Measurements from ENCODE around the gene TRIM56. TPM values are rescaled to one million over a fixed set of nuclear protein-coding genes. Genes with fewer than 3 reads are reported as not detected.

The TRIM56 gene
- polyA plus RNA-seq, 1 of the 3 experiments (the other 2 are of a cell fraction): 2.5 TPM

DNA sequence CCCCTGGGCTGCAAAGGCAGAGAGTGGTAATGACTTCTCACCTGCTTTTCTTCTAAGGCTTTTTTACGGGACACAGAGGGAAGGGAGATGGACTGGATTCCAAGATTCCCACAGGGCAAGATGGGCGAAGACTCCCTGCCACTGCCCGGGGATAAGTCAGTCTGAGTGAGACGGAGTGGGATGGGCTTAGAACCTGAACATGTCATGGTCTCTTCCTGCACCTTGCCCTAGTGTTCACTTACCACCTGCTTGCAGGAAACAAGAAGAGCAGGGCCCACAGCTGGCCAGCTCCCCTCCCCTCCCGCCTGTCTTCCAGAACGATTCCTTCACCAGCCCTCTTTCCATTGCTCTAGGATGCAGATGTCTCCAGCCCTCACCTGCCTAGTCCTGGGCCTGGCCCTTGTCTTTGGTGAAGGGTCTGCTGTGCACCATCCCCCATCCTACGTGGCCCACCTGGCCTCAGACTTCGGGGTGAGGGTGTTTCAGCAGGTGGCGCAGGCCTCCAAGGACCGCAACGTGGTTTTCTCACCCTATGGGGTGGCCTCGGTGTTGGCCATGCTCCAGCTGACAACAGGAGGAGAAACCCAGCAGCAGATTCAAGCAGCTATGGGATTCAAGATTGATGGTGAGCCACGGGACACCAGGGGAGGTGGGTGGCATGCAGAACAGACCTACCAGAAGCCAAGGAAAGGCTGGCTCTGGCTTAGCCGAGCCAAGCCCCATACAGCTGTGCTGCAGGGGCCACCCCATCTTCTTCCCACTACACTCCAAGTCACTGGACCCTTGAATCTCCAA lies 43.0 kb downstream of the TRIM56 start (continued):
- TF ChIP-seq, protein P1, sequence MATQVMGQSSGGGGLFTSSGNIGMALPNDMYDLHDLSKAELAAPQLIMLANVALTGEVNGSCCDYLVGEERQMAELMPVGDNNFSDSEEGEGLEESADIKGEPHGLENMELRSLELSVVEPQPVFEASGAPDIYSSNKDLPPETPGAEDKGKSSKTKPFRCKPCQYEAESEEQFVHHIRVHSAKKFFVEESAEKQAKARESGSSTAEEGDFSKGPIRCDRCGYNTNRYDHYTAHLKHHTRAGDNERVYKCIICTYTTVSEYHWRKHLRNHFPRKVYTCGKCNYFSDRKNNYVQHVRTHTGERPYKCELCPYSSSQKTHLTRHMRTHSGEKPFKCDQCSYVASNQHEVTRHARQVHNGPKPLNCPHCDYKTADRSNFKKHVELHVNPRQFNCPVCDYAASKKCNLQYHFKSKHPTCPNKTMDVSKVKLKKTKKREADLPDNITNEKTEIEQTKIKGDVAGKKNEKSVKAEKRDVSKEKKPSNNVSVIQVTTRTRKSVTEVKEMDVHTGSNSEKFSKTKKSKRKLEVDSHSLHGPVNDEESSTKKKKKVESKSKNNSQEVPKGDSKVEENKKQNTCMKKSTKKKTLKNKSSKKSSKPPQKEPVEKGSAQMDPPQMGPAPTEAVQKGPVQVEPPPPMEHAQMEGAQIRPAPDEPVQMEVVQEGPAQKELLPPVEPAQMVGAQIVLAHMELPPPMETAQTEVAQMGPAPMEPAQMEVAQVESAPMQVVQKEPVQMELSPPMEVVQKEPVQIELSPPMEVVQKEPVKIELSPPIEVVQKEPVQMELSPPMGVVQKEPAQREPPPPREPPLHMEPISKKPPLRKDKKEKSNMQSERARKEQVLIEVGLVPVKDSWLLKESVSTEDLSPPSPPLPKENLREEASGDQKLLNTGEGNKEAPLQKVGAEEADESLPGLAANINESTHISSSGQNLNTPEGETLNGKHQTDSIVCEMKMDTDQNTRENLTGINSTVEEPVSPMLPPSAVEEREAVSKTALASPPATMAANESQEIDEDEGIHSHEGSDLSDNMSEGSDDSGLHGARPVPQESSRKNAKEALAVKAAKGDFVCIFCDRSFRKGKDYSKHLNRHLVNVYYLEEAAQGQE (IDR thresholded peaks at IDR 0.05; ENCODE audit: low read depth, low read length): 0 out of 2 replicates have a peak, but pooled peaks have one; percentile 22
- TF ChIP-seq GATA2 (CRISPR knock-in tag; IDR thresholded peaks at IDR 0.05) (no peak), NRF1 (IDR thresholded peaks at IDR 0.05; ENCODE audit: low read depth, low read length) (no peak), POLR2AphosphoS5 (IDR thresholded peaks at IDR 0.05; ENCODE audit: low read depth, low read length) (peak; percentile 72)
- TF ChIP-seq, protein P2, sequence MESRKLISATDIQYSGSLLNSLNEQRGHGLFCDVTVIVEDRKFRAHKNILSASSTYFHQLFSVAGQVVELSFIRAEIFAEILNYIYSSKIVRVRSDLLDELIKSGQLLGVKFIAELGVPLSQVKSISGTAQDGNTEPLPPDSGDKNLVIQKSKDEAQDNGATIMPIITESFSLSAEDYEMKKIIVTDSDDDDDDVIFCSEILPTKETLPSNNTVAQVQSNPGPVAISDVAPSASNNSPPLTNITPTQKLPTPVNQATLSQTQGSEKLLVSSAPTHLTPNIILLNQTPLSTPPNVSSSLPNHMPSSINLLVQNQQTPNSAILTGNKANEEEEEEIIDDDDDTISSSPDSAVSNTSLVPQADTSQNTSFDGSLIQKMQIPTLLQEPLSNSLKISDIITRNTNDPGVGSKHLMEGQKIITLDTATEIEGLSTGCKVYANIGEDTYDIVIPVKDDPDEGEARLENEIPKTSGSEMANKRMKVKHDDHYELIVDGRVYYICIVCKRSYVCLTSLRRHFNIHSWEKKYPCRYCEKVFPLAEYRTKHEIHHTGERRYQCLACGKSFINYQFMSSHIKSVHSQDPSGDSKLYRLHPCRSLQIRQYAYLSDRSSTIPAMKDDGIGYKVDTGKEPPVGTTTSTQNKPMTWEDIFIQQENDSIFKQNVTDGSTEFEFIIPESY (IDR thresholded peaks at IDR 0.05; ENCODE audit: borderline replicate concordance, low read depth): peak; percentile 11; the same call in 1 of the 2 replicates

DNA sequence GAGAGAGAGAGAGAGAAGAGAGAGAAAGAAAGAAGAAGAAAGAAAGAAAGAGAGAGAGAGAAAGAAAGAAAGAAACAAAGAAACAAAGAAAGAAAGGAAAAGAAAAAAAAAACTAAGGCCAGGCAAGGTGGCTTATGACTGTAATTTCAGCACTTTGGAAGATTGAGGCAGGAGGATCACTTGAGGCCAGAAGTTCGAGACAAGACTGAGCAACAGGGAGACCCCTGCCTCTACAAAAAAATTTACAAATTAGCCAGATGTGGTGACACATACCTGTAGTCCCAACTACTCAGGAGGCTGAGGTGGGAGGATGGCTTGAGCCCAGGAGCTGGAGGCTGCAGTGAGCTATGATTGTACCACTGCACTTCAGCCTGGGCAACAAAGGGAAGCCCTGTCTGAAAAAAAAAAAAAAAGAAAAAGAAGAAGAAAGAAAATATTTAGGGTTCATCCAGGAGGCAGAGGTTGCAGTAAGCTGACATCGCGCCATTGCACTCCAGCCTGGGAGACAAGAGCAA lies 44.4 kb downstream of the TRIM56 start:
- POLR2A ChIA-PET: no interaction called here
- 84% methylated on average over 3 of the region's 3 CpGs for WGBS (ENCODE audit: low lambda C conversion rate)
- peak overlapping the region; percentile 96 for H3K4me2 ChIP-seq
- H3K9me2 ChIP-seq: no peaks in the 10 kb centered on the region
- peaks cover 76% of the 10 kb centered on the region for H4K20me1 ChIP-seq (ENCODE audit: insufficient read depth)
- CTCF ChIA-PET: interaction anchor here (1.0 to 1.4 kb wide), 2 partner anchors 14 to 235 kb away, joined by 3 to 7 read pairs; no protein-coding TSS in a partner anchor
- no peaks in the 10 kb centered on the region for H3K9me3 ChIP-seq
- H3K27me3 ChIP-seq (ENCODE audit: insufficient read depth): no peaks in the 10 kb centered on the region
- TF ChIP-seq POLR2AphosphoS5 (IDR thresholded peaks at IDR 0.05; ENCODE audit: low read depth, low read length) (peak; percentile 69), ELF1 (IDR thresholded peaks at IDR 0.05) (0 out of 2 replicates have a peak, but pooled peaks have one; percentile 4), FOSL2 (IDR thresholded peaks at IDR 0.05; ENCODE audit: borderline replicate concordance, low read depth) (no peak), JUND (IDR thresholded peaks at IDR 0.05) (peak; percentile 21; the same call in 1 of the 2 replicates), RXRA (IDR thresholded peaks at IDR 0.05; ENCODE audit: borderline replicate concordance, low read depth) (0 out of 2 replicates have a peak, but pooled peaks have one; percentile 10)
- TF ChIP-seq, protein P3, sequence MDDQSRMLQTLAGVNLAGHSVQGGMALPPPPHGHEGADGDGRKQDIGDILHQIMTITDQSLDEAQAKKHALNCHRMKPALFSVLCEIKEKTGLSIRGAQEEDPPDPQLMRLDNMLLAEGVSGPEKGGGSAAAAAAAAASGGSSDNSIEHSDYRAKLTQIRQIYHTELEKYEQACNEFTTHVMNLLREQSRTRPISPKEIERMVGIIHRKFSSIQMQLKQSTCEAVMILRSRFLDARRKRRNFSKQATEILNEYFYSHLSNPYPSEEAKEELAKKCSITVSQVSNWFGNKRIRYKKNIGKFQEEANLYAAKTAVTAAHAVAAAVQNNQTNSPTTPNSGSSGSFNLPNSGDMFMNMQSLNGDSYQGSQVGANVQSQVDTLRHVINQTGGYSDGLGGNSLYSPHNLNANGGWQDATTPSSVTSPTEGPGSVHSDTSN (IDR thresholded peaks at IDR 0.05): no peak
- H3K9ac ChIP-seq: peak overlapping the region; percentile 95
- peaks cover 97% of the 10 kb centered on the region for H3F3A ChIP-seq (replicated peaks; ENCODE audit: insufficient read depth)
- H3K4me3 ChIP-seq (ENCODE audit: low read depth in 2 of 2, low read length in 1 of 2): peak overlapping the region; percentile 25 to 85; a peak in 3 of 4 replicates
- DNase-seq: no peak
- H2AFZ ChIP-seq (ENCODE audit: low read depth): no peak overlapping the region
- peak overlapping the region in 1 of 2 experiments; percentile 98; a peak in 2 of 4 replicates for H3K27ac ChIP-seq (ENCODE audit: low read depth in 2 of 2, low read length in 1 of 2)
- peaks cover 20 to 38% of the 10 kb centered on the region in 2 experiments; a peak in 3 of 4 replicates for H3K4me1 ChIP-seq (ENCODE audit: control insufficient read depth in 1 of 2, insufficient read depth in 2 of 2, low read depth in 1 of 2, low read length in 1 of 2)
- H3K79me2 ChIP-seq (ENCODE audit: insufficient read depth): peaks cover 73% of the 10 kb centered on the region
- peaks cover 13 to 74% of the 10 kb centered on the region in 2 experiments for H3K36me3 ChIP-seq (replicated peaks in 1 of 2; ENCODE audit: control insufficient read depth in 1 of 2, insufficient read depth in 2 of 2, low read length in 1 of 2)
